ENCODE data around the gene FFAR1.
A peak's percentile ranks its signal among the peaks of the same experiment; 100 is the strongest.

The FFAR1 gene

GRCh38 chr19:35318679-35319448 lies 28.8 kb upstream of the FFAR1 start:
- in situ Hi-C loops (cut with HindIII; ENCODE audit: low pct_unique_long_range_greater_than_20kb, low sequenced_read_pairs) = no loop called here
- DNase-seq (ENCODE audit: low read depth in 1 of 2, low spot score in 1 of 2) = peak in 1 of 2 experiments; percentile 80
- TF ChIP-seq JUND (IDR thresholded peaks at IDR 0.05; ENCODE audit: low read depth) = no peak

- in situ Hi-C loops (cut with HindIII; ENCODE audit: low pct_unique_long_range_greater_than_20kb, low sequenced_read_pairs) = no loop called here
- no peak for DNase-seq (ENCODE audit: low read depth in 1 of 2, low spot score in 1 of 2)
- no peak for TF ChIP-seq JUND (IDR thresholded peaks at IDR 0.05; ENCODE audit: low read depth)
These were observed 27.5 kb upstream of the FFAR1 start for GRCh38 chr19:35320065-35320713.

- TF ChIP-seq JUND (IDR thresholded peaks at IDR 0.05; ENCODE audit: low read depth) = no peak
- in situ Hi-C loops (cut with HindIII; ENCODE audit: low pct_unique_long_range_greater_than_20kb, low sequenced_read_pairs) = no loop called here
- DNase-seq (ENCODE audit: low read depth in 1 of 2, low spot score in 1 of 2) = no peak
These were observed 26.4 kb upstream of the FFAR1 start for GRCh38 chr19:35321291-35321690.

GRCh38 chr19:35322014-35322413 lies 25.7 kb upstream of the FFAR1 start:
- no peak for DNase-seq (ENCODE audit: low read depth in 1 of 2, low spot score in 1 of 2)
- in situ Hi-C loops (cut with HindIII; ENCODE audit: low pct_unique_long_range_greater_than_20kb, low sequenced_read_pairs) = no loop called here
- no peak for TF ChIP-seq JUND (IDR thresholded peaks at IDR 0.05; ENCODE audit: low read depth)

- DNase-seq (ENCODE audit: low read depth in 1 of 2, low spot score in 1 of 2) = peak in 1 of 2 experiments; percentile 30
- TF ChIP-seq JUND (IDR thresholded peaks at IDR 0.05; ENCODE audit: low read depth) = no peak
- in situ Hi-C loops (cut with HindIII; ENCODE audit: low pct_unique_long_range_greater_than_20kb, low sequenced_read_pairs) = no loop called here
These were observed 20.1 kb upstream of the FFAR1 start for GRCh38 chr19:35327642-35328041.

- DNase-seq (ENCODE audit: low read depth in 1 of 2, low spot score in 1 of 2) = no peak
- no peak for TF ChIP-seq JUND (IDR thresholded peaks at IDR 0.05; ENCODE audit: low read depth)
- in situ Hi-C loops (cut with HindIII; ENCODE audit: low pct_unique_long_range_greater_than_20kb, low sequenced_read_pairs) = no loop called here
These were observed 18.8 kb upstream of the FFAR1 start, which contains the start of gene CD22 for GRCh38 chr19:35328851-35329285. TSS of gene CD22 (plus strand) at chr19:35329187. CDS start at chr19:35332041, 2,854 bp downstream.

GRCh38 chr19:35329323-35329722 lies 18.4 kb upstream of the FFAR1 start:
- in situ Hi-C loops (cut with HindIII; ENCODE audit: low pct_unique_long_range_greater_than_20kb, low sequenced_read_pairs) = no loop called here
- DNase-seq (ENCODE audit: low read depth in 1 of 2, low spot score in 1 of 2) = no peak
- no peak for TF ChIP-seq JUND (IDR thresholded peaks at IDR 0.05; ENCODE audit: low read depth)

GRCh38 chr19:35330475-35330874 lies 17.2 kb upstream of the FFAR1 start:
- no peak for TF ChIP-seq JUND (IDR thresholded peaks at IDR 0.05; ENCODE audit: low read depth)
- in situ Hi-C loops (cut with HindIII; ENCODE audit: low pct_unique_long_range_greater_than_20kb, low sequenced_read_pairs) = no loop called here
- DNase-seq (ENCODE audit: low read depth in 1 of 2, low spot score in 1 of 2) = no peak

- DNase-seq (ENCODE audit: low read depth in 1 of 2, low spot score in 1 of 2) = no peak
- no peak for TF ChIP-seq JUND (IDR thresholded peaks at IDR 0.05; ENCODE audit: low read depth)
- in situ Hi-C loops (cut with HindIII; ENCODE audit: low pct_unique_long_range_greater_than_20kb, low sequenced_read_pairs) = no loop called here
These were observed 16.0 kb upstream of the FFAR1 start for GRCh38 chr19:35331551-35332214.

- in situ Hi-C loops (cut with HindIII; ENCODE audit: low pct_unique_long_range_greater_than_20kb, low sequenced_read_pairs) = no loop called here
- no peak for DNase-seq (ENCODE audit: low read depth in 1 of 2, low spot score in 1 of 2)
- TF ChIP-seq JUND (IDR thresholded peaks at IDR 0.05; ENCODE audit: low read depth) = no peak
These were observed 14.9 kb upstream of the FFAR1 start for GRCh38 chr19:35332817-35333216.

- in situ Hi-C loops (cut with HindIII; ENCODE audit: low pct_unique_long_range_greater_than_20kb, low sequenced_read_pairs) = no loop called here
These were observed 13.5 kb upstream of the FFAR1 start for GRCh38 chr19:35334144-35334753.

GRCh38 chr19:35336166-35336955 lies 11.3 kb upstream of the FFAR1 start:
- no peak for DNase-seq (ENCODE audit: low read depth in 1 of 2, low spot score in 1 of 2)
- TF ChIP-seq JUND (IDR thresholded peaks at IDR 0.05; ENCODE audit: low read depth) = no peak
- in situ Hi-C loops (cut with HindIII; ENCODE audit: low pct_unique_long_range_greater_than_20kb, low sequenced_read_pairs) = no loop called here

More at GRCh38 chr19:35334144-35334753, 13.5 kb upstream of the FFAR1 start:
- no peak for DNase-seq (ENCODE audit: low read depth in 1 of 2, low spot score in 1 of 2)
- TF ChIP-seq JUND (IDR thresholded peaks at IDR 0.05; ENCODE audit: low read depth) = no peak
